HAP-1 (cell line): ENCODE measurements around the gene CDK5RAP3.
"Not testable (repeated sequence)": the region's sequence is repeated elsewhere in the genome, so short reads cannot be mapped to it uniquely, and the experiment has no call there.

Source experiments
- DNase-seq, 2 experiments: peaks; one replicate each; pipeline ENCODE4 v3.0.0-alpha.2; 2016 to 2020; ENCODE audit warnings: low spot score in 2 of 2
- H3K27me3 ChIP-seq: fragments of 250-450 bp; sonication (Bioruptor Pico); 2 replicates; pipeline ENCODE4 v1.5.1; 2020; ENCODE audit warnings: low read depth, mild to moderate bottlenecking, moderate library complexity
- H3K36me3 ChIP-seq: fragments of 250-450 bp; sonication (Bioruptor Pico); replicated peaks from 2 replicates; pipeline ENCODE4 v1.5.1; 2020; ENCODE audit warnings: mild to moderate bottlenecking
- H3K4me1 ChIP-seq: fragments of 250-450 bp; sonication (Bioruptor Pico); 2 replicates; pipeline ENCODE4 v1.5.1; 2020; ENCODE audit warnings: mild to moderate bottlenecking
- H3K4me3 ChIP-seq: fragments of 250-450 bp; sonication (Bioruptor Pico); 2 replicates; pipeline ENCODE4 v1.5.1; 2020; ENCODE audit warnings: mild to moderate bottlenecking, moderate library complexity
- H3K9me3 ChIP-seq: fragments of 250-450 bp; sonication (Bioruptor Pico); 2 replicates; pipeline ENCODE4 v1.5.1; 2020; ENCODE audit warnings: mild to moderate bottlenecking, moderate library complexity
- in situ Hi-C: fragments of 300-500 bp; cut with MboI; formaldehyde crosslinking; loops from 3 replicates; pipeline ENCODE4 v1.14.3; 2020; ENCODE audit warnings: low sequenced_read_pairs, inconsistent platforms, mixed read lengths

CDK5RAP3 gene

DNA sequence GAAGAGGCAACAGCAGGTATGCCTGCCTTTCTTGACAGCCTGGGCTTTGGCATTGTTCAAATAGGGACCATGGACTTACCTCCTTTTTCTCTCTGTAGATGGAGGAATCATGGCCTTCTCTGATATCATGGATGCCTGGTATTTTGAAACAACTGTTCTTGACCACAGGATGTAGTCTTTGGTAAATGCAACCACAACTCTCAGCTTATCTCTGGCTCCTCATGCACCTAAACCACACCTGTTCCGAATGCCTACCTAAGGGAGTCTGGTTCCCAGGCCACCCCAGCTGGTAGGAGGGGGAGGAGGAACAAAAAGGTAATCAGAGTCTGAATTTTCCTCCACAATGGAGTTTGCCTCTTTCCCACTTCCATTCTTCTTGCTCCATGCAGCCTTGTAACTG lies 18.8 kb downstream of the CDK5RAP3 start:
- in situ Hi-C loops: no loop called here
- no peaks in the 10 kb centered on the region for H3K9me3 ChIP-seq
- H3K4me3 ChIP-seq: no peak overlapping the region
- no peak for DNase-seq
- peaks cover 13% of the 10 kb centered on the region for H3K4me1 ChIP-seq
- no peaks in the 10 kb centered on the region for H3K36me3 ChIP-seq
- no peaks in the 10 kb centered on the region for H3K27me3 ChIP-seq

DNA sequence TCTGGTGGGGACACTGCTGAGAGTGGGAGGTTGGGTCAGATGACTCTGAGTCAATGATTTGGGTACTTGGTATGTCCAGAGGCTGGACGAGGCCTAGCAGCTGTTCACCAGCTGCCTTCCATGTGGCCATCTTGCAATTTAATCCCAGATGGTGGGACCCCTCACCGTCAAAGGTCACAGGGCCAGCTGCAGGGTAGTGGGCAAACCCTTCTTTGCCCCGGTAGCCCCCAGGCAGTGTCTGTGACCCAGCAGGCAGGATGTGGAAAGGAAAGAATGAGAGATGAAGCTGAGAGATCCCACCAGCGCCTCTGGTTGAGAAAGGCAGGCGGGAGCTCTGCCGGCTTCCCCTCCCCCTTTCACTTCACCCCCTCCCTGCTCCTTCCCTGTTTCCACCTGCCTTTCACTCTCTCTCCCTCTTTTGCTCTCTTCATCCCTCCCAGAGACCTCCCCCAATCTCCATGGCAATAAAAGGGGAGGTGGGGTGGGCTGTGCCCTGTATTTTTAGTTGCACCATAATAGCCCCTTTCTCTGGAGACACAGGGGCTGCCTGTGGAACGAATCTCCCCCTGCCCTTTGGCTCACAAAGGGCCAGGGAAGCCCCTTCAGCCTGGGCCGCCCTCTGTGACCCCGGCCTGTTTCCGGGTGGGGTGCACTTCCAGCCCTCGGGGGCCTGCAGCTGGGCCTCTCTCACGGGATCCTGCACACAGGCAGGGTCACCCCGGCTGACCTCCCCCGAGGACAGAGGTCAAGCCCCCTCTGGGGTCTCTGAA lies 20.2 kb downstream of the CDK5RAP3 start:
- no peak overlapping the region for H3K4me3 ChIP-seq
- no peak for DNase-seq
- in situ Hi-C loops: no loop called here

DNA sequence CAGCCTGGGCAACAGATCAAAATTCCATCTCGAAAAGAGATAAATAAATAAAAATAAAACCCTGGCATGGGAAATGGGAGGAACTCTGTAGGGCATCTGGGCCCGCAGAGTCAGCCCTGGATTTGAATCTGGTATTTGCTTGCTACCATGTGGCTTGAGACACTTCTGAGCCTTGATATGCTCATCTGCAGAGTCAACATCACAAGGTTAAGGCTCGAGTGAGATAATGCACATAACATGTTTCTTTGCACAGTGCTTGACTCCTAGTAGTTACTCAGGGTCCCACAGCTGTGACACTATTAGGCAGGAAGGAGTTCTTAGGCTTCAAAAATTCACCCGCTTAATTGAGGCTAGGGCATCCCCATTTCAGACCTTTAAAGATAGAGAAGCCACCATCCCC lies 21.3 kb downstream of the CDK5RAP3 start:
- H3K27me3 ChIP-seq: no peaks in the 10 kb centered on the region
- H3K36me3 ChIP-seq: no peaks in the 10 kb centered on the region
- no peaks in the 10 kb centered on the region for H3K9me3 ChIP-seq
- in situ Hi-C loops: no loop called here
- H3K4me3 ChIP-seq: no peak overlapping the region
- H3K4me1 ChIP-seq: peaks cover 15% of the 10 kb centered on the region
- DNase-seq: no peak

More for the DNA sequence above, 20.2 kb downstream of the CDK5RAP3 start:
- H3K9me3 ChIP-seq: no peaks in the 10 kb centered on the region
- no peaks in the 10 kb centered on the region for H3K36me3 ChIP-seq
- H3K27me3 ChIP-seq: no peaks in the 10 kb centered on the region
- peaks cover 16% of the 10 kb centered on the region for H3K4me1 ChIP-seq

DNA sequence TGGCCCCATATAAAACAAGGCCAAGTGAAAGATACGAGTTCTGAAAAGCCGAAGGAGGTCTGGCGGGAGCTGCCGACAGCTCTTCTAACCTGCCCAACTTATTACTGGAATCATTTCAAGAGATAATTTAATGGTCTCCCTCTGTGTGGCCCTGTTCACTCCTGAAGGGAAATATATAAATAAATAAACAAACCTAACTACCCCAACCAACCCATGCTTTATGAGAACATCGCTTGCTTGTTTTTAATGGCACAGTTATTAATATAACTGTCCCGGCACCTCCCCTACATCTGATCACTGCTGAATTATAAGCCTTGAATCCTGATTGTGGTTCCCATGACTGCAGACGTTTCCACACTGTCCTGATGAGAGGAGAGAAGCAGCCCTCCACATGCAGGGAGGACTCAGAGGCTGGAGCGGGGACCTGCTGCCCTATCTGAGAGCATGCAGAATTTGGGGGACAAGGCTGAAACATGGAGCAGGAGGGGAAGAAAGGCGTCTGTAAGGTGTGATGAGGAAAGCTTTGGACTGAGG lies 22.2 kb downstream of the CDK5RAP3 start:
- Histone ChIP-seq H3K9me3 (no peaks in the 10 kb centered on the region), H3K4me3 (no peak overlapping the region), H3K27me3 (no peaks in the 10 kb centered on the region), H3K36me3 (no peaks in the 10 kb centered on the region), H3K4me1 (peaks cover 8% of the 10 kb centered on the region)
- DNase-seq: no peak
- in situ Hi-C loops: no loop called here

DNA sequence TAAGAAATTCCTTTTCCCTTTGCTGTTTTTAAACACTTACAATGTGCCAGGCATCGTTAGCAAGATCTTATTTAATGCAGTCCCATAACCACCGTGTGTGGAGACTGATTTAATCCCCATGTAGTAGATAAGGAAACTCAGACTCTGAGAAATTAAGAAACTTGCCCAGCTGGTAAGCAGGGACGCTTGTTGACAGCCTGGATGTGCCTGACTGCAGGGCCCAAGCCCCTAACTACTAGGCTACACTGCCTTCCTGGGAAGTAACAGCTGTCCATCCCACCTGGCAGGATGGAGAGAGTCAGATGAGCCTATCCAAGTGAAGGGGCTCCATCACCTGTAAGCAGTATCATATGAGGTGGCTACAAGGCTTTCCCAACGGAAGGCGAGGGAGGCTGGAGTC lies 23.1 kb downstream of the CDK5RAP3 start:
- no peaks in the 10 kb centered on the region for H3K36me3 ChIP-seq
- H3K27me3 ChIP-seq: no peaks in the 10 kb centered on the region
- peaks cover 8% of the 10 kb centered on the region for H3K4me1 ChIP-seq
- in situ Hi-C loops: no loop called here
- DNase-seq: no peak
- H3K4me3 ChIP-seq: no peak overlapping the region
- no peaks in the 10 kb centered on the region for H3K9me3 ChIP-seq

GRCh38 chr17:47994724-47995123 lies 23.8 kb downstream of the CDK5RAP3 start:
- no peak overlapping the region for H3K4me3 ChIP-seq
- in situ Hi-C loops: no loop called here
- no peaks in the 10 kb centered on the region for H3K9me3 ChIP-seq
- no peaks in the 10 kb centered on the region for H3K36me3 ChIP-seq
- H3K4me1 ChIP-seq: peaks cover 8% of the 10 kb centered on the region
- DNase-seq: no peak
- no peaks in the 10 kb centered on the region for H3K27me3 ChIP-seq

DNA sequence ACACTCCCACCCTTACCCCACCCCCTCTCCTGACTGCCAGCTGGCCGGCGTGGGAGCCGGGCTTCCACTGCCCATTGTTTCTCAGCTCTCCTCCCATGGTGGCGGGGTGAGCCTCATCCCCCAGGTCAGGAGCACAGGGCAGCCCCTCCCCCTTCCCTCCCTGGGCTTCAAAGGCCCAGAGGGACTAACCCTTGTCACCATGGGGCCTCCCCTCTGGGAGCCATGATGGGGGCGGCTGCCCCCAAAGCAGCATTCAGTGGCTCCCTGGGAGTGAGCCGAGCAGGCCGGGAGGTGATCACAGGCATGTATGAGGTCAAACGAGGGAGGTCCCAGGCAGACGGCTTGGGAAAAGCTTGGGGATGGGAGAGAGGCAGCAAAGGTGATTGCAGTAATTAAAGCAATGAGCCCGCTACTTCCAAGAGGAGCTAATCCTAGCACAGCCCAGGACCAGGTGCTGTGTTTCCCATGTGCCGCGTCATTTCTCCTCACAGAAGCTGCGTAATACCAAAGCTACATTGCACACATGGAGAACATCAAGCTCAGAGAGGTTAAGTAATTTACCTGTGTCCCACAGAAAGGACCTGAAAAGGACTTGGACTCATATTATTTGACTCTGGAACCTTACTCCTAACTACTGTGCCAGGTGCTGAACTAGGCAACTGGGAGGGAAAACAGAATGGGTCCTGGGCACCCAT lies 24.5 kb downstream of the CDK5RAP3 start:
- H3K27me3 ChIP-seq: no peaks in the 10 kb centered on the region
- in situ Hi-C loops: no loop called here
- peaks cover 8% of the 10 kb centered on the region for H3K4me1 ChIP-seq
- no peaks in the 10 kb centered on the region for H3K9me3 ChIP-seq
- peak in 1 of 2 experiments; percentile 35 for DNase-seq
- no peak overlapping the region for H3K4me3 ChIP-seq
- no peaks in the 10 kb centered on the region for H3K36me3 ChIP-seq

GRCh38 chr17:47996201-47996600 lies 25.3 kb downstream of the CDK5RAP3 start:
- H3K4me3 ChIP-seq: no peak overlapping the region
- no peak for DNase-seq
- no peaks in the 10 kb centered on the region for H3K36me3 ChIP-seq
- in situ Hi-C loops: no loop called here
- peaks cover 8% of the 10 kb centered on the region for H3K4me1 ChIP-seq
- H3K9me3 ChIP-seq: no peaks in the 10 kb centered on the region
- no peaks in the 10 kb centered on the region for H3K27me3 ChIP-seq

DNA sequence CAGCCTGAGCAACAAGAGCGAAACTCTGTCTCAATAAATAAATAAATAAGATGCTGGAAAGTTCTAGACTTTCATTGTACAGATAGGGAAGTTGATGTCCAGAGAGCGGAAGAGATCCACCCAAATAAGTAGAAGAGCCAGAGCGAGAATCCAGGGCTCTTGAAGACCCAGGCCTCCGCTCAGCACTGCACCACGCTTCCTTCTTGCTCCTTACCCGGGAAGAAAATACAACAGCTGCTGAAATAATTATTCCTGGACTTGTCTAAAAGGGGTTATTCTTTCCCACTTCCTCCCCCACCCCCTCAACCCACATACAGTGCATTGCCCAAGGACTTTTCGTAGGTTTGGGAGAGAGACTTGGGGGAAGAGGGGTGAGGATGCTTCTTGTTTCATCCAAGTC lies 26.7 kb downstream of the CDK5RAP3 start:
- H3K27me3 ChIP-seq: no peaks in the 10 kb centered on the region
- no peaks in the 10 kb centered on the region for H3K36me3 ChIP-seq
- no peak overlapping the region for H3K4me3 ChIP-seq
- DNase-seq: no peak
- in situ Hi-C loops: no loop called here
- H3K9me3 ChIP-seq: no peaks in the 10 kb centered on the region
- peaks cover 14% of the 10 kb centered on the region for H3K4me1 ChIP-seq

GRCh38 chr17:47998044-47998443 lies 27.1 kb downstream of the CDK5RAP3 start:
- Histone ChIP-seq H3K27me3 (no peaks in the 10 kb centered on the region), H3K36me3 (no peaks in the 10 kb centered on the region), H3K4me3 (no peak overlapping the region), H3K4me1 (peaks cover 18% of the 10 kb centered on the region), H3K9me3 (no peaks in the 10 kb centered on the region)
- no peak for DNase-seq
- in situ Hi-C loops: no loop called here

GRCh38 chr17:47999582-47999981 lies 28.7 kb downstream of the CDK5RAP3 start:
- Histone ChIP-seq H3K9me3 (no peaks in the 10 kb centered on the region), H3K27me3 (no peaks in the 10 kb centered on the region), H3K4me1 (peaks cover 31% of the 10 kb centered on the region), H3K4me3 (no peak overlapping the region), H3K36me3 (no peaks in the 10 kb centered on the region)
- in situ Hi-C loops: no loop called here
- DNase-seq: no peak

DNA sequence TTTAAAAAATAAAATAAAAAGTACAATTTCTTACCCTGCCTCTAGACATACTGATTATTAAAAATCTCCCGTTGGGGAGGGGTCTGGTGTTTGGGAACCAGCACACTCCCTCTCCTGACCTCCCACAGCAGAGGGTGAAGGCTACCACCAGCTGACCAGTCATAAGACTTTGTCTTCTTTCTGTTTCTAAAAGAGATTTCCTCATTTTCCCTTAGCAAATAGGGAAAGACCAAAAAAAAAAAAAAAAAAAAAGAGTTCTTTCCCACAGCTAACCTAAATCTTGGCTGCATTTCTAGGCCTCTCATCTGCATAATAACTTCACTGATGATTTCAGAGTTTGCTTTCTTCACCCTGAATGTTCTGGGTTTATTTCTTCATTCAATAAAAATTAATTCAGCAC lies 30.3 kb downstream of the CDK5RAP3 start:
- Histone ChIP-seq H3K4me1 (peaks cover 38% of the 10 kb centered on the region), H3K36me3 (no peaks in the 10 kb centered on the region), H3K27me3 (no peaks in the 10 kb centered on the region), H3K9me3 (no peaks in the 10 kb centered on the region), H3K4me3 (no peak overlapping the region)
- DNase-seq: no peak
- in situ Hi-C loops: no loop called here

DNA sequence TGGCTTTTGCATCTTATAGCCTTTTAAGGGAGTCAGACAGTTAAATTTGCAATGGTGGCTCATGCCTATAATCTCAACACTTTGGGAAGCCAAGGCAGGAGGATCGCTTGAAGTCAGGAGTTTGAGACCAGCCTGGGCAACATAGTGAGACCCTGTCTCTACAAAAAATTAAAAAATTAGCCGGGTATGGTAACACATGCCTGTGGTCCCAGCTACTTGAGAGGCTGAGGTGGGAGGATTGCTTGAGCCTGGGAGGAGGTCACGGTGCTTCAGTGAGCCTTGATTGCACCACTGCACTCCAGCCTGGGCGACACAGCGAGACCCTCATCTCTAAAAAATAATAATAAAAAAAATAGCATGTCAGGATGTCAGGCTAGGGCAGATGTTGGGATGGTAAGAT lies 30.7 kb downstream of the CDK5RAP3 start:
- H3K36me3 ChIP-seq, in situ Hi-C loops, DNase-seq, H3K4me3 ChIP-seq, H3K9me3 ChIP-seq, H3K27me3 ChIP-seq: not testable (repeated sequence)
- peaks cover 40% of the 10 kb centered on the region for H3K4me1 ChIP-seq

DNA sequence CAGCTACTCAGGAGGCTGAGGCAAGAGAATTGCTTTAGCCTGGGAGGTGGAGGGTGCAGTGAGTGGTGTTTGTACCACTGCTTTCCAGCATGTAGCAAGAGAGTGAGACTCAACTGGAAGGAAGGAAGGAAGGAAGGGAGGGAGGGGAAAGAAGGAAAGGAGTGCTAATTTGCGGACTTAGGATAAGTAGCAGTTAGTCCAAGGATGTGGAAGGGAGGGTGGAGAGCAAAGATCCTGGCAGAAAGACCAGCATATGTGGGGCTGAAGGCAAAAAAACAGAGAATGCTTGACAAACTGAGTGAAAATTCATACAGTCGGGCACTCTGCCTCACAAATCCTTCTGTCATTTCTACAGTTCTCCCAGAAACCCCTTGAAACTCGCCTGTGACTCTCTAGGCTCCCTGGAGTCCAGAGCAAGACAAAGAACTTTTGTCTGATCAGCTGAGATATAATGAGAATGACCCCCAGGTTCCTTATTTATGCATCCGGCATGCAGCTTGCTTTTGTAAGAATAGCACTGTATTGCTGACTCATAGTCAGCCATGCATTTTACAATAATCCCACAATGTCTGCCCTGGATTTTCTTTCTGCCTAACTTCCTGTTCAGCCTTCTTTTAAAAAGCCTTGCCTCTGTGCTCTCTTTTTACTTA lies 31.5 kb downstream of the CDK5RAP3 start:
- in situ Hi-C loops: no loop called here
- peak; percentile 77 to 99 for DNase-seq
- H3K4me1 ChIP-seq: peaks cover 44% of the 10 kb centered on the region
- H3K4me3 ChIP-seq: no peak overlapping the region
- no peaks in the 10 kb centered on the region for H3K36me3 ChIP-seq
- H3K27me3 ChIP-seq: no peaks in the 10 kb centered on the region
- H3K9me3 ChIP-seq: no peaks in the 10 kb centered on the region
